HepG2 (cell line): ENCODE data around the gene IRF2. TPM values are rescaled to one million over a fixed set of nuclear protein-coding genes. Genes with fewer than 3 reads are reported as not detected.
A peak's percentile ranks its signal among the peaks of the same experiment; 100 is the strongest.

ENCODE experiments used
- AHDC1 ChIP-seq: sonication (generic); formaldehyde crosslinking; IDR thresholded peaks from 2 replicates; pipeline ENCODE4 v1.5.1; 2020; ENCODE audit warnings: mild to moderate bottlenecking, missing genetic modification reagents, borderline replicate concordance
- ARID4A ChIP-seq: sonication (generic); formaldehyde crosslinking; IDR thresholded peaks from 2 replicates; pipeline ENCODE4 v1.5.0; 2020; ENCODE audit warnings: mild to moderate bottlenecking, missing genetic modification reagents, borderline replicate concordance
- ARNT2 ChIP-seq: sonication (generic); formaldehyde crosslinking; IDR thresholded peaks from 2 replicates; pipeline ENCODE4 v1.8.0; 2022; ENCODE audit warnings: mild to moderate bottlenecking, low read depth, missing genetic modification reagents, moderate library complexity
- GRHL1 ChIP-seq: sonication (generic); formaldehyde crosslinking; conservative IDR thresholded peaks from 2 replicates; pipeline ENCODE4 v1.8.0; 2022; ENCODE audit warnings: missing genetic modification reagents
- LRRFIP1 ChIP-seq: sonication (generic); formaldehyde crosslinking; conservative IDR thresholded peaks from 2 replicates; pipeline ENCODE4 v1.4.0; 2020; ENCODE audit warnings: missing genetic modification reagents
- MIXL1 ChIP-seq: IDR thresholded peaks from 2 replicates; pipeline ENCODE4 v1.6.1; 2016
- PHF8 ChIP-seq: sonication (generic); formaldehyde crosslinking; IDR thresholded peaks from 2 replicates; pipeline ENCODE4 v1.5.0; 2020; ENCODE audit warnings: missing genetic modification reagents
- RBAK ChIP-seq: sonication (generic); formaldehyde crosslinking; IDR thresholded peaks from 2 replicates; pipeline ENCODE4 v1.5.1; 2020; ENCODE audit warnings: mild to moderate bottlenecking, missing genetic modification reagents
- SMYD3 ChIP-seq: sonication (generic); formaldehyde crosslinking; IDR thresholded peaks from 2 replicates; pipeline ENCODE4 v1.8.1; 2023; ENCODE audit warnings: mild to moderate bottlenecking, missing genetic modification reagents
- SP4 ChIP-seq: sonication (generic); formaldehyde crosslinking; IDR thresholded peaks from 2 replicates; pipeline ENCODE4 v1.8.1; 2023; ENCODE audit warnings: mild to moderate bottlenecking, missing genetic modification reagents
- ZNF326 ChIP-seq: sonication (generic); formaldehyde crosslinking; IDR thresholded peaks from 2 replicates; pipeline ENCODE4 v1.4.0; 2020; ENCODE audit warnings: missing genetic modification reagents, borderline replicate concordance
- ZNF382 ChIP-seq: sonication (generic); formaldehyde crosslinking; IDR thresholded peaks from 2 replicates; pipeline ENCODE4 v1.5.0; 2020; ENCODE audit warnings: missing genetic modification reagents, mild to moderate bottlenecking, borderline replicate concordance
- ZNF510 ChIP-seq: sonication (generic); formaldehyde crosslinking; IDR thresholded peaks from 2 replicates; pipeline ENCODE4 v1.4.0; 2020; ENCODE audit warnings: low read depth, mild to moderate bottlenecking, missing genetic modification reagents
- polyA plus RNA-seq, 8 experiments: library from polyadenylated mRNA; depleted of rRNA in 3 of 8; stranded (reverse) in 7 of 8; unstranded in 1 of 8; fragments of >200 nt; fragmentation: Illumina TruSeq in 4 of 8; extraction: Trizol in 4 of 8; gene quantifications; 2 replicates each; pipeline versions ENCODE4 v1.2.1 to v1.2.3, GENCODE V29; 2011 to 2016; ENCODE audit warnings: low read depth in 4 of 8, missing spikeins in 1 of 8, mixed read lengths in 1 of 8; ENCODE audit not compliant: insufficient read depth in 1 of 8
- total RNA-seq, 5 experiments: library from RNA; depleted of rRNA; stranded (reverse); fragments of >200 nt; fragmentation: Illumina TruSeq; extraction: Trizol; gene quantifications; 2 replicates each; pipeline ENCODE4 v1.2.3, GENCODE V29; 2016; ENCODE audit warnings: low read depth in 1 of 5

The IRF2 gene
- total and polyA plus RNA-seq, 2 of the 13 experiments (the other 11 are each of a cell fraction or from before 2014, with no cell fraction given), result 15.5 to 28.8 TPM

GRCh38 chr4:184474263-184475095 is at the start of gene IRF2 (continued):
- TF ChIP-seq ARID4A (CRISPR knock-in tag), result peak; percentile 88; the same call in 1 of the 2 replicates
- TF ChIP-seq SMYD3, result no peak
- peak; percentile 74 for TF ChIP-seq PHF8 (CRISPR knock-in tag)
- no peak for TF ChIP-seq LRRFIP1
- no peak for TF ChIP-seq ZNF326 (CRISPR knock-in tag)
- peak; percentile 57; the same call in 1 of the 2 replicates for TF ChIP-seq SP4 (CRISPR knock-in tag)
- no peak for TF ChIP-seq ZNF382 (CRISPR knock-in tag)
- TF ChIP-seq RBAK (CRISPR knock-in tag), result no peak
- no peak for TF ChIP-seq AHDC1
- TF ChIP-seq MIXL1 (CRISPR knock-in tag), result peak; percentile 74; the same call in 1 of the 2 replicates
- TF ChIP-seq GRHL1 (CRISPR knock-in tag), result no peak
- peak; percentile 92 for TF ChIP-seq ARNT2
- TF ChIP-seq ZNF510, result peak; percentile 22; the same call in 1 of the 2 replicates
